ENCODE results near the gene CRABP2. TPM values are rescaled to one million over a fixed set of nuclear protein-coding genes. Genes with fewer than 3 reads are reported as not detected.

Gene CRABP2
- total RNA-seq, 1 donor from 2014 or later: 110 TPM

GRCh38 chr1:156693848-156694689 is 11.3 kb downstream of the CRABP2 start:
- peaks cover 4% of the 10 kb centered on the region for H3K9me3 Mint-ChIP-seq
- H3K4me3 Mint-ChIP-seq: peak overlapping the region; percentile 42
- Histone ChIP-seq H3K9me3 (ENCODE audit: low read depth) (no peaks in the 10 kb centered on the region), H3K4me3 (peak overlapping the region; percentile 32), H2AFZ (replicated peaks) (peak overlapping the region; percentile 35), H3K4me1 (peaks cover 52% of the 10 kb centered on the region), H3K9ac (no peak overlapping the region), H3K79me2 (ENCODE audit: low read depth) (no peaks in the 10 kb centered on the region), H3K36me3 (no peaks in the 10 kb centered on the region), H4K20me1 (ENCODE audit: low read depth) (no peaks in the 10 kb centered on the region), H3K27me3 (peaks cover 15% of the 10 kb centered on the region), H3F3A (ENCODE audit: low read depth) (peaks cover 61% of the 10 kb centered on the region), H3K4me2 (peak overlapping the region; percentile 84), H3K27ac (peak overlapping the region; percentile 60)
- H3K27me3 Mint-ChIP-seq (ENCODE audit: insufficient read depth, low read depth): peaks cover 20% of the 10 kb centered on the region
- TF ChIP-seq CTCF (IDR thresholded peaks at IDR 0.05): no peak
- TF ChIP-seq EZH2phosphoT487 (IDR thresholded peaks at IDR 0.05): no peak
- H3K4me1 Mint-ChIP-seq: peaks cover 69% of the 10 kb centered on the region
- peak overlapping the region; percentile 45 for H3K27ac Mint-ChIP-seq
- DNase-seq (ENCODE audit: low spot score): peak; percentile 35
- H3K36me3 Mint-ChIP-seq: peaks cover 15% of the 10 kb centered on the region

- H2AFZ ChIP-seq (replicated peaks): no peak overlapping the region
- Mint-ChIP-seq H3K27ac (peak overlapping the region; percentile 97), H3K4me1 (peaks cover 74% of the 10 kb centered on the region), H3K4me3 (peak overlapping the region; percentile 42), H3K27me3 (ENCODE audit: insufficient read depth, low read depth) (peaks cover 20% of the 10 kb centered on the region), H3K36me3 (peaks cover 8% of the 10 kb centered on the region), H3K9me3 (no peaks in the 10 kb centered on the region)
- no peak overlapping the region for H3K9ac ChIP-seq
- no peaks in the 10 kb centered on the region for H3K9me3 ChIP-seq (ENCODE audit: low read depth)
- peak overlapping the region; percentile 60 for H3K27ac ChIP-seq
- H3K4me2 ChIP-seq: peak overlapping the region; percentile 84
- peak overlapping the region; percentile 32 for H3K4me3 ChIP-seq
- no peaks in the 10 kb centered on the region for H3K79me2 ChIP-seq (ENCODE audit: low read depth)
- H3K4me1 ChIP-seq: peaks cover 53% of the 10 kb centered on the region
- no peaks in the 10 kb centered on the region for H3K36me3 ChIP-seq
- no peaks in the 10 kb centered on the region for H4K20me1 ChIP-seq (ENCODE audit: low read depth)
- TF ChIP-seq EZH2phosphoT487 (IDR thresholded peaks at IDR 0.05) (no peak), EZH2 (IDR thresholded peaks at IDR 0.05) (no peak), CTCF (IDR thresholded peaks at IDR 0.05) (no peak)
- DNase-seq (ENCODE audit: low spot score): peak; percentile 94
- H3F3A ChIP-seq (ENCODE audit: low read depth): peaks cover 61% of the 10 kb centered on the region
- peaks cover 15% of the 10 kb centered on the region for H3K27me3 ChIP-seq
Observed at GRCh38 chr1:156692925-156693847, 12.2 kb downstream of the CRABP2 start.

GRCh38 chr1:156692441-156692924 is 12.9 kb downstream of the CRABP2 start:
- no peak for DNase-seq (ENCODE audit: low spot score)
- Mint-ChIP-seq H3K4me3 (peak overlapping the region; percentile 42), H3K27ac (peak overlapping the region; percentile 97), H3K4me1 (peaks cover 69% of the 10 kb centered on the region), H3K36me3 (peaks cover 2% of the 10 kb centered on the region), H3K9me3 (no peaks in the 10 kb centered on the region), H3K27me3 (ENCODE audit: insufficient read depth, low read depth) (peaks cover 19% of the 10 kb centered on the region)
- Histone ChIP-seq H3K9me3 (ENCODE audit: low read depth) (no peaks in the 10 kb centered on the region), H3F3A (ENCODE audit: low read depth) (peaks cover 61% of the 10 kb centered on the region), H3K4me2 (peak overlapping the region; percentile 84), H3K4me1 (peaks cover 53% of the 10 kb centered on the region), H3K4me3 (peak overlapping the region; percentile 32), H2AFZ (replicated peaks) (no peak overlapping the region), H3K27me3 (peaks cover 15% of the 10 kb centered on the region), H4K20me1 (ENCODE audit: low read depth) (no peaks in the 10 kb centered on the region), H3K79me2 (ENCODE audit: low read depth) (no peaks in the 10 kb centered on the region), H3K36me3 (no peaks in the 10 kb centered on the region), H3K27ac (no peak overlapping the region), H3K9ac (no peak overlapping the region)
- TF ChIP-seq EZH2 (IDR thresholded peaks at IDR 0.05) (no peak), EZH2phosphoT487 (IDR thresholded peaks at IDR 0.05) (no peak), CTCF (IDR thresholded peaks at IDR 0.05) (no peak)
